Measurements from ENCODE around the gene SKI.

DNA sequence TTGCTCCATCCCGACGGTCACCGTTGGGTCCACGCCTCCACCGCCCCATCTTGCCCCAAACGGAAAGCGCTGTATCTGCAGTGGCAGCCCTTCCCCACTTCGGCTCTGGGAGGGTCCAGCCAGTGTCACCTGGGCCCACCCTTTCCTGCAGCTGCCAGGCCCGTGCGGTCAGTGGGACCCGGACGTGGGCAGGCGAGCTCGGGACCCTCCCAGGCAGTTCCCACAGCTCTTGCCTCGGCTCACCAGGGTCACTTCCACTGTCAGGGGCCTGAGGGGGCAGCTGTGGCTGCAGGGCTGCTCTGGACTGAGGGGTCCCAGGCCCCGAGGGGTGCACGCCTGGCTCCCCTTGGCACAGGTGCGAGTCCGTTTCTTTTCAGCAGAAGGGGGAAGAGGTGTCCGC, 80.7 kb downstream of the SKI start:
- TF ChIP-seq EZH2 (IDR thresholded peaks at IDR 0.05; ENCODE audit: borderline replicate concordance, low read depth, low read length, severe bottlenecking), result no peak
- TF ChIP-seq, protein P1, sequence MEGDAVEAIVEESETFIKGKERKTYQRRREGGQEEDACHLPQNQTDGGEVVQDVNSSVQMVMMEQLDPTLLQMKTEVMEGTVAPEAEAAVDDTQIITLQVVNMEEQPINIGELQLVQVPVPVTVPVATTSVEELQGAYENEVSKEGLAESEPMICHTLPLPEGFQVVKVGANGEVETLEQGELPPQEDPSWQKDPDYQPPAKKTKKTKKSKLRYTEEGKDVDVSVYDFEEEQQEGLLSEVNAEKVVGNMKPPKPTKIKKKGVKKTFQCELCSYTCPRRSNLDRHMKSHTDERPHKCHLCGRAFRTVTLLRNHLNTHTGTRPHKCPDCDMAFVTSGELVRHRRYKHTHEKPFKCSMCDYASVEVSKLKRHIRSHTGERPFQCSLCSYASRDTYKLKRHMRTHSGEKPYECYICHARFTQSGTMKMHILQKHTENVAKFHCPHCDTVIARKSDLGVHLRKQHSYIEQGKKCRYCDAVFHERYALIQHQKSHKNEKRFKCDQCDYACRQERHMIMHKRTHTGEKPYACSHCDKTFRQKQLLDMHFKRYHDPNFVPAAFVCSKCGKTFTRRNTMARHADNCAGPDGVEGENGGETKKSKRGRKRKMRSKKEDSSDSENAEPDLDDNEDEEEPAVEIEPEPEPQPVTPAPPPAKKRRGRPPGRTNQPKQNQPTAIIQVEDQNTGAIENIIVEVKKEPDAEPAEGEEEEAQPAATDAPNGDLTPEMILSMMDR (IDR thresholded peaks at IDR 0.05; ENCODE audit: borderline replicate concordance, extremely low read depth, low read length, poor library complexity, severe bottlenecking), result no peak
